ENCODE results near the gene AAMDC.

Gene AAMDC

GRCh38 chr11:77820565-77821348 lies at the start of gene AAMDC, which contains the start of gene RSF1:
Gene AAMDC (plus strand): TSS chr11:77821144. CDS start chr11:77842497, 21,353 bp downstream.
Gene RSF1 (minus strand): TSS chr11:77820722. CDS start chr11:77820714, 8 bp downstream.
- peak; percentile 99 for DNase-seq

- no peak for DNase-seq
These were observed 45.0 kb upstream of the AAMDC start for GRCh38 chr11:77775936-77776335.

DNA sequence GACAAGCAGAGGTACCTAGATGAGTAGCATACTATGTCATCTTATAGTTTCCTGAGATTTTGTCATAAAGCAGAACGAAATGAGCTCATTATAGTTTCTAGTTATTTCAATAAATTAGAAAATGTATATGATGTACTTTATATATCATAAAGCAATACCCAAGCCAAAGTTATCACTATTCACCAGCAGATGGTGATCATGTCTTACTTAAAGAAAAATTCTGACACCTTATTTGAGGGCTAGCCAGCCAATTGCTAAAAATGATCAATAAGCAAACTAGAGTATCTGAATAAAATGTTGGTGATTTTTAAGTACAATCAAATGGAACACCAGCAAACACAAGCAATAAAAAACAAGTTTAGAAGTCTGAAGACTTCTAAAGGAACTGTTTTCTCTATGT lies 44.5 kb upstream of the AAMDC start:
- peak; percentile 8 for DNase-seq

DNA sequence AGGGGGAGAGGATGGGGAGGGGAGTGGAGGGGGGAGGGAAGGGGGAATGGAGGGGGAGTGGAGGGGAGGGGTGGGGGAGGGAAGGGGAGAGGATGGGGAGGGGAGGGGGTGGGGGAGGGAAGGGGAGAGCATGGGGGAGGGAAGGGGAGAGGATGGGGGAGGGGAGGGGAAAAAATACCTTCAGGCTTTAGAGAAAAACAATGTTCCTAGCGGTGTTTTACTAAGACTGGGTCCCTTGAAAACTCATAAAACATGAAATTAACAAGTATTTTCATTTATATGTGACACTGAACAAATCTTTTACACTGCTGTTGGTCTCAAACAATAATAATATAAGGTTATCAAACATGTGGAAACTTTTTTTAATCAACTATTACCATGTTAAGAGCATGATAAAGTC lies 42.8 kb upstream of the AAMDC start:
- DNase-seq: no peak

DNA sequence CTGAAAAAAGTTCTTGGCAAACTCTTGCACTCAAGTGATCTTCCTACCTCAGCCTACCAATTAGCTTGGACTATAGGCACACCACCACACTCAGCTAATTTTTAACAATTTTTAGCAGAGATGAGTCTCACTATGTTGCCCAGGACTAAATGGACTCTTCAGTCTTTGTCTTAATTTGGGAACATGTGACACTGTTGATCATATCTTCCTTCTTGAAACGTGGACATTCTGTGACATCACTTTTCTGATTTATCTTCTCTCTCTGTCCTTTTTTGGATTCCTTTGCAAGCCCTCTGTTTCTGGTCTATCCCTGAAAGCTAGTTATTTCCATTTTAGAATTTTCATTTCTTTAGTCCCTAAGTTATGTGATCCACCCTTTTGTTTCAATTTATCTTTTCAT lies 42.4 kb upstream of the AAMDC start:
- DNase-seq: no peak

DNA sequence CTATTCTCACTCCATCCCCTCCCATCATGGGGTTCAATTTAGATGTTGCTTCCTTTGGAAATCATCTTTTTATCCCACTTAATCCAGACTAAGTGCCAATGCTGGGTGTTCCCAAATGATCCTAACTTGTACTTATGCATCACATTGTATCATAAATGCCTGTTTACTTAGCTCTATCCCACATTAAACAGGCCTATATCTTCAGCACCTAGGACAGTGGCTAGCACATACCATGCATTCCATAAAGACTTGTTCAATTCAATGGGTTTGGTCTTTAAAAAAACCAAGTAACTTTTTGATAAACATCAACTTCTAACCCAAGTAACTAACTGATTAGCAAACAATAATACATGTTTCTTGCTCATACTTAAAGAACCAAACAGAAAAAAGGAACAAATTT lies 41.0 kb upstream of the AAMDC start:
- DNase-seq: no peak

- DNase-seq: no peak
These were observed 37.9 kb upstream of the AAMDC start for GRCh38 chr11:77783025-77783424.

- DNase-seq: no peak
These were observed 36.4 kb upstream of the AAMDC start for GRCh38 chr11:77784572-77784971.

GRCh38 chr11:77789061-77789730 lies 31.7 kb upstream of the AAMDC start:
- no peak for DNase-seq

DNA sequence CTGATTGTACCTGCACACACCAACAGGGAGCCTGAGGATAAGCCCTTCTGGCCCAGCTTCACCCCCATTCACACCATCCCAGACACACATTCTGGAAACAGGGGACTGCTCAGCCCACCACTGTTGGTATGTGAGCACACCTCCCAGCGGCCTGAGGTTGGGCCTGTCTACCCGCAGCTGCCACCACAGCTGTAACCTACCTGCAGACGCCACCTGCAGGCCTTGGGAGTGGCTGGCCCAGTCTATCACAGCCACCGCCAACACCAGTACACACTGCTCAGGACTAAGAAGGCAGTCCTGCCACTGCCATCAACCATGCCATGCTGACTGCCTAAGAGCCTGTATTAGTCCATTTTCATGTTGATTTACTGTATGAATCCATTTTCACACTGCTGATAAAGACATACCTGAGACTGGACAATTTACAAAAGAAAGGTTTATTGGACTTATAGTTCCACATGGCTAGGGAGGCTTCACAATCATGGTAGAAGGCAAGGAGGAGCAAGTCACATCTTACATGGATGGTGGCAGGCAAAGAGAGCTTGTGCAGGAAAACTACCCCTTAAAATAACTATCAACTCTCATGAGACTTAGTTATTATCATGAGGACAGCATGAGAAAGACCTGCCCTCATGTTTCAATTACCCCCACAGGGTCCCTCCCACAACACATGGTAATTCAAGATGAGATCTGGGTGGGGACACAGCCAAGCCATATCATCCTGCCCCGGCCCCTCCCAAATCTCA lies 31.0 kb upstream of the AAMDC start:
- DNase-seq: no peak

- DNase-seq: no peak
These were observed 29.6 kb upstream of the AAMDC start for GRCh38 chr11:77791301-77791700.

DNA sequence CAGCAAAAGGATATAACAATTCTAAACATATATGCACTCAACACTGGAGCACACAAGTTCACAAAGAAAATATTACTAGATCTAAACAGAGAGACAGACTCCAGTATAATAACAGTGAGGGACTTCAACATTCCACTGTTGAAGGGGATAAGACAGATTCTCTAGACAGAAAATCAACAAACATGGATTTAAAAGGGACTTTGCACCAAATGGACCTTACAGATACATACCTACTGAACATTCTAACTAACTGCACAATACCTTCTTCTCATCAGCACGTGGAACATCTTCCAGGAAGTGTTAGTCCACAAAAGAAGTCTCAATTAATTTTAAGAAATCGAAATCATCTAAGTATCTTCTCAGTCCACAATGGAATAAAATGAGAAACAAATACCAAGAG lies 27.0 kb upstream of the AAMDC start:
- no peak for DNase-seq

GRCh38 chr11:77799338-77799737 lies 21.6 kb upstream of the AAMDC start:
- DNase-seq: no peak

DNA sequence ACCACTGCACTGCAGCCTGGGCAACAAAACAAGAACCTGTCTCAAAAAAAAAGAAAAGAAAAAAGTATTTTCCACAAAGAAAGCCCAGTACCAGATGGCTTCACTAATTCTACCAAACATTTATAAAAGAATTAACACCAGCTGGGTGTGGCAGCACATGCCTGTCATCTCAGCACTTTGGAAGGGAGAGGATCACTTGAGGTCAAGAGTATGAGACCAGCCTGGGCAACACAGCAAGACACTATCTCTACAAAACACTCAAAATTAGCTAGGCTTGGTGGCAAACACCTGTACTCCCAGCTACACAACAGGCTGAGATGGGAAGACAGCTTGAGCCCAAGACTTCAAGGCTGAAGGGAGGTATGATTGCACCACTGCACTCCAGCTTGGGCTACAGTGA lies 20.5 kb upstream of the AAMDC start:
- DNase-seq: no peak

- no peak for DNase-seq
These were observed 19.5 kb upstream of the AAMDC start for GRCh38 chr11:77801477-77801876.

- no peak for DNase-seq
These were observed 14.5 kb upstream of the AAMDC start for GRCh38 chr11:77806415-77806814.

DNA sequence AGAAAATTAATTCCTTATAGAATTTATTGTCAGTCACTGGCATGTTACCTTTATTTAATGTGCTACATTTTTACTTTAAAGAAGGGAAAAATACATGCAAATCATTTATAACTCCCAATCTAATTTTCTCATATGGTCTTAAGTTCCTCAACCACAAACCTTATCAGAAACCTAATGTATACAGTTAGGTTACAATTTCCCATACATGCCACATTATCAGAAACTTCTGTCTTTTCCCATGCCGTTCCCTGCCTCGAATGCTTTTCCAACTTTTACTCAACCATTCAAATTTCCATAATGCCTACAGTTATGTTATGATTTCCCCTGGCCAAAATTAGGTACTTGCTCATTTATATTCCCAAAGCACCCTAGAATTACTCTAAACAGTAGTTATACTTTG lies 14.0 kb upstream of the AAMDC start:
- no peak for DNase-seq

GRCh38 chr11:77813256-77813655 lies 7.7 kb upstream of the AAMDC start:
- no peak for DNase-seq

DNA sequence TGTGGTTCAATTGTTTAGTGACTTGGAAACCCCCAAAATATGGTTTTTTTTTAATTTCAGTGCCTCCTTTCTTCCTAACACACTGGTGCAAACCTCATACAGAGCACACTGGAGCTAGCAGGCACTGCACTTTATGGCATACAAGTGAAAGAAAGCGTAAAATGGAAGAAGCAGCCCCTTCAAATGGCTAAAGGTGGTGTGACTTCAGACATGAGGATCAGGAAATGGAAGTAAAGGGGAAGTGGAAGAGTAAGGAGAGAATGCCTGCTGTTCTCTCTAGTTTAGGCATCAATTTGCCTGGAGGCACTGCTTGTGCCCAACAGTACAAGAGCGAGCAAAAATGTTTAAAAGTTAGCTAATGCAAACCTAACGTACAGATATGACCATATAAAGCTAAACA lies 6.1 kb upstream of the AAMDC start:
- DNase-seq: no peak

DNA sequence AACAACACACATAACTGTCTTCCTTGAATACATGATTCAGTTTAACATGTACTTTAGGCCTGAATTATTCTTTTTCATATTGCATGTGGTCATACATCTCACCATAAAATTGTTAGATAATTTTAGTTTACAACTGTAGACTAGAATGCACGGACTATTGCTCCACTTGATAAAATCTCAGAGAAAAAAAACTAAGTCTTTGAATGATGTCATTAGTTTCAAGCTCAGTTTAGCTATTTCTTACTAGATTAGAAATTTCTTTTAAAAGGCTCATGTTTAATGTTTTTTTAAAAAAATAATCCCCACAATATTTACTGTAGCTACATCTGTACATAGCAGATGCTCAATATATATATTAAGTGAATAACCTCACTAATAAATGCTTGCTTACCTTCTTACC lies 5.5 kb upstream of the AAMDC start:
- DNase-seq: no peak

GRCh38 chr11:77819411-77819920 lies 1.5 kb upstream of the AAMDC start:
- DNase-seq: peak; percentile 67

DNA sequence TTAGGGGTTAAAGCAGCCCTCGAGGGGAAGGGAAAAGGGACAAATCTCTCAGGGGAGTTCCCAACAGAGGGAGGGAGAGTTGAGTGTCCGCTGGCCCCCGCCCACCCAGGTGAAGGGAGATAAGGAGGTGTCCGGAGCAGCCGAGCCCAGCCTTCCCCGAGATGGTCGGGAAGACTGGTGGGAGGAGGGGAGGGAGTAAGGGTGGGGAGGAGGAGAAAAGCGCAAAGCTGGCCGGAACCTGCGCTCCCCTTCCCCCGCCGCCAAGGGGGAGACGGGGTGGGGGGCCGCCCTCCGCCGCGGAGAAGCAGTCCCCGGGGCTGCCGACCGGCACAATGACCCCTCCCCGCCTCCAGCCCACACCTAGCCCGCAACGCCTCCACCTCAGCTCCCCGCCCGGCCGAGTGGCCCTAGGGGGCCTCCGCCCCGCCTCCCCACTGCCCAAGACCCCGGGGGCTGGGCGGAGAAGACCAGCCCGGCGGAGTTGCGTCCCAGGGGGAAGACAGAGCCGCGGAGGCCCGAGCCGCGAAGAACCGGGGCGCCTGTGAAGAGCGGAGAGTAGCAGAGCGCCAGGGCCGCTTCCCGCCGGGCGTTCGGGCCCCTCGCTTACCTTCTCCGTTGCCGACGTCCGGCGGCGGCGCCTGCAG lies 901 bp upstream of the AAMDC start:
- DNase-seq: peak; percentile 46

GRCh38 chr11:77821349-77821851 lies 456 bp downstream of the AAMDC start:
- DNase-seq: no peak

Data from NCI-H1092 (cell line).